Smooth muscle cell of the pulmonary artery (primary cell): ENCODE results near the gene CNTN4. TPM values are rescaled to one million over a fixed set of nuclear protein-coding genes. Genes with fewer than 3 reads are reported as not detected.

ENCODE experiments used
- total RNA-seq: library from RNA; depleted of rRNA; stranded (reverse); fragments of >200 nt; gene quantifications from 2 replicates; pipeline ENCODE4 v1.2.3, GENCODE V29; 2014

Gene CNTN4
- under 0.01 TPM in 1 of 2 replicates, not detected in the other for total RNA-seq

DNA sequence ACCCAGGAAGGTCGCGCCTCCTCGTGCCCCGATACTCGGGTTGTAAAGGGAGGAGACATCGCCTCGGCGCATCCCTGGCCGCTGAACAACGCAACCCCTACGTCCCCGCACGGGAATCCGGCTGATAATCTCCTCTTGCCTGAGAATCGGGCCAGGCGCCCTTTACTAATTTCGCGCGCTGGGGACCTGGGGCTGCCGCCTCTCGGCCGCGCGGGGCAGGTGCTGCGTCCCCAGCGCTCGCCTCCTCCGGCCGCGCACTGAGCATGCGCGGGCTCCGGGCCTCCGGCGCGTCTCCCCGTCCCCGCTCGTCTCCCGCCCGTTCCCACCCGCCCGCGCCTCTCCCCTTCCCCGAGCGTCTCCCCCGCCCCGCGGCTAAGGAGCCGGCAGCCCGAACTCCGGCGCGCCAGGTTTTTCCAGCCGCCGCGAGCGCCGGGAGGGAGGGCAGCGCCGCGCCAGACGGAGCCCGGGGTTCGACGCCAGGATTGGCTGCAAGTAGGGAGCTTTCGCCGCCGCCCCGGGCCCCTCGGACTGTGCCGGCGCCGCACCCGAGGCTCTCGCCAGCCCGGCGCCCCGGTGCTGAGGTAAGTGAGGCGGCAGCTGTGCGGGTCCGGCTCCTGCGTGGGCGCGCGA, at the start of gene CNTN4:
Gene CNTN4 (plus strand): TSS at position 469 of the 630 bp plus-strand sequence.

